Astrocyte of the hippocampus (primary cell): ENCODE data around the gene ZNF10.

Experiments
- DNase-seq: peaks from one replicate; pipeline ENCODE4 v3.0.0; 2011; ENCODE audit warnings: low read depth, low spot score

Gene ZNF10

DNA sequence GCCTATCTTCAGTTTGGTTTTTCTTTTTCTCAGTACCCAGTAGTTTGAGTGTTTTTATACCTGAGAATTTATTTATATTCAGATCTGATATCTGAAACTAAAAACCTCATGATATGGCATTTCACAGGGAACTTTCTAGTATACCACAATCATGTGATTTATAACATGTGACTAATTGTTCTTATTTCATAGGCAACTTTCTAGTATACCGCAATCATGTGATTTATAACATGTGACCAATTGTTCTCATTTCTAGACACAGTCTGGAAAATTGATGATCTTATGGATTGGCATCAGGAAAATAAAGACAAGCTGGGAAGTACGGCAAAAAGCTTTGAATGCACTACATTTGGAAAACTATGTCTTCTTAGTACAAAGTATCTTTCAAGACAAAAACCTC is 71.5 kb downstream of the ZNF10 start:
- no peak for DNase-seq

DNA sequence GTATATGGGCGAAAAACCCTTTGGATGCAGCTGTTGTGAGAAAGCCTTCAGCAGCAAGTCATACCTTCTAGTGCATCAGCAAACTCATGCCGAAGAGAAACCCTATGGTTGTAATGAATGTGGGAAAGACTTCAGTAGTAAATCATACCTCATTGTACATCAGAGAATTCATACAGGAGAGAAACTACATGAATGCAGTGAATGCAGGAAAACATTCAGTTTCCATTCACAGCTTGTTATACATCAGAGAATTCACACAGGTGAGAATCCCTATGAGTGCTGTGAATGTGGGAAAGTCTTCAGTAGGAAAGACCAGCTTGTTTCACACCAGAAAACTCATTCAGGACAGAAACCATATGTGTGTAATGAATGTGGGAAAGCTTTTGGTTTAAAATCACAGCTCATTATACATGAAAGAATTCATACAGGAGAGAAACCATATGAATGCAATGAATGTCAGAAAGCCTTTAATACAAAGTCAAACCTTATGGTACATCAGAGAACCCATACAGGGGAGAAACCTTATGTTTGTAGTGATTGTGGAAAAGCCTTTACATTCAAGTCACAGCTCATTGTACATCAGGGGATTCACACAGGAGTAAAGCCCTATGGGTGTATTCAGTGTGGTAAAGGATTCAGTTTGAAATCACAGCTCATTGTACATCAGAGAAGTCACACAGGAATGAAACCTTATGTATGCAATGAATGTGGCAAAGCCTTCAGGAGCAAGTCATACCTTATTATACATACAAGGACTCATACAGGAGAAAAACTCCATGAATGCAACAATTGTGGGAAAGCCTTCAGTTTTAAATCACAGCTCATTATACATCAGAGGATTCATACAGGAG is 72.3 kb downstream of the ZNF10 start:
- DNase-seq, result no peak

DNA sequence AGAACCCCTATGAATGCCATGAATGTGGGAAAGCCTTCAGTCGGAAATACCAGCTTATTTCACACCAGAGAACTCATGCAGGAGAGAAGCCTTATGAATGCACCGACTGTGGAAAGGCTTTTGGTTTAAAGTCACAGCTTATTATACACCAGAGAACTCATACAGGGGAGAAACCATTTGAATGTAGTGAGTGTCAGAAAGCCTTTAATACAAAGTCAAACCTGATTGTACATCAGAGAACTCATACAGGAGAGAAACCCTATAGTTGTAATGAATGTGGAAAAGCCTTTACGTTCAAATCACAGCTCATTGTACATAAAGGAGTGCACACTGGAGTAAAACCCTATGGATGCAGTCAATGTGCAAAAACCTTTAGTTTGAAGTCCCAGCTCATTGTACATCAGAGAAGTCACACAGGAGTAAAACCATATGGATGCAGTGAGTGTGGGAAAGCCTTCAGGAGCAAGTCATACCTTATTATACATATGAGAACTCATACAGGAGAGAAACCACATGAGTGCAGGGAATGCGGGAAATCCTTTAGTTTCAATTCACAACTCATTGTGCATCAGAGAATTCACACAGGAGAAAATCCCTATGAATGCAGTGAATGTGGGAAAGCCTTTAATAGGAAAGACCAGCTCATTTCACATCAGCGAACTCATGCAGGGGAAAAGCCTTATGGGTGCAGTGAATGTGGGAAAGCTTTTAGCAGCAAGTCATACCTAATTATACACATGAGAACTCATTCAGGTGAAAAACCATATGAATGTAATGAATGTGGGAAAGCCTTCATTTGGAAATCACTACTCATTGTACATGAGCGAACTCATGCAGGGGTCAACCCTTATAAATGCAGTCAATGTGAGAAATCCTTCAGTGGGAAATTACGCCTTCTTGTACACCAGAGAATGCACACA is 73.2 kb downstream of the ZNF10 start:
- peak; percentile 15 for DNase-seq

DNA sequence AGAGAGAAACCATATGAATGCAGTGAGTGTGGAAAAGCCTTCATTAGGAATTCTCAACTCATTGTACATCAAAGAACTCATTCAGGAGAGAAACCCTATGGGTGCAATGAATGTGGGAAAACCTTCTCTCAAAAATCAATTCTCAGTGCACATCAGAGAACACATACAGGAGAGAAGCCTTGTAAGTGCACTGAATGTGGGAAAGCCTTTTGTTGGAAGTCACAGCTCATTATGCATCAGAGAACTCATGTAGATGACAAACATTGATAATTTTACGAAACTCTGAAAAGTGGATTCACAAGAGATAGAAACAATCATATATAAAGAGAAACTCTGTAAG is 73.8 kb downstream of the ZNF10 start:
- no peak for DNase-seq

DNA sequence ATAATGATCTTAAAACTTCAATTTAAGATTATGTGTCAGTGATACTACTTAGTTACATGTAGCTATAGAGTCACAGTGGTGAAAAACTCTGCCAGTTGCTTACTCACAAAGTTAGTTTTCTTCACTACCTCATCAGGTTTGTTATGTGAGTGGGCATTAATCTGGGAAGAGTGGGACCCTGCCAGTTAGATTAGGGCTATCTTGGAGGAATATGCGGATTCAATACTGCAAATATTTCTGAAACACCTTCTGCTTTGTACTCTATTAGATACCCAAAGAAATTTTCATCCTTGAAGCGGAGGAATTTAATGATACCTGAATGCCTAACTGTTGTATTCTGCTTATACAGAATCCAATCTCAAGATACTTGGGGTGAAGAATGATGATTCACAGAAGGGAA is 76.0 kb downstream of the ZNF10 start:
- no peak for DNase-seq
